GM13977 (cell line): Measurements from ENCODE around the gene C1orf167.

ENCODE experiments used
- DNase-seq: peaks from one replicate; pipeline ENCODE4 v3.0.0; 2012; ENCODE audit warnings: low spot score
- CTCF ChIP-seq: IDR thresholded peaks from 2 replicates; pipeline ENCODE4 v1.5.1; 2012; ENCODE audit warnings: mild to moderate bottlenecking, control low read depth; ENCODE audit not compliant: insufficient read depth; ENCODE audit errors: extremely low read depth, missing control alignments
- in situ Hi-C: fragments of 300-500 bp; cut with MboI; formaldehyde crosslinking; loops from one replicate; pipeline ENCODE4 v1.12.0; 2022; ENCODE audit warnings: low sequenced_read_pairs, low pct_unique_long_range_greater_than_20kb, mixed read lengths, inconsistent platforms; ENCODE audit not compliant: unreplicated experiment

C1orf167 gene

GRCh38 chr1:11788549-11789053, 26.6 kb downstream of the C1orf167 start:
- no peak for TF ChIP-seq CTCF
- no peak for DNase-seq
- in situ Hi-C loops = no loop called here

- DNase-seq = no peak
- TF ChIP-seq CTCF = no peak
- in situ Hi-C loops = no loop called here
Measured at GRCh38 chr1:11789126-11790067, 27.4 kb downstream of the C1orf167 start.

GRCh38 chr1:11790101-11790879, 28.3 kb downstream of the C1orf167 start:
- in situ Hi-C loops = no loop called here
- TF ChIP-seq CTCF = no peak
- DNase-seq = no peak

GRCh38 chr1:11790880-11791715, 29.1 kb downstream of the C1orf167 start:
- TF ChIP-seq CTCF = no peak
- in situ Hi-C loops = no loop called here
- no peak for DNase-seq

- DNase-seq = peak; percentile 7
- TF ChIP-seq CTCF = no peak
- in situ Hi-C loops = no loop called here
Measured at GRCh38 chr1:11792106-11792505, 30.1 kb downstream of the C1orf167 start.

- in situ Hi-C loops = no loop called here
- no peak for TF ChIP-seq CTCF
- no peak for DNase-seq
Measured at GRCh38 chr1:11793819-11794218, 31.8 kb downstream of the C1orf167 start.
